Esophagus muscularis mucosa (tissue), 4 donors: ENCODE results near the gene CYREN.

ENCODE experiments used
- CTCF ChIP-seq, 3 experiments: fragments of 200-600 bp in 2 of 3; fragments of 450-650 bp in 1 of 3; sonication (generic) in 2 of 3; IDR thresholded peaks; one replicate each; pipeline ENCODE4 v1.5.1; 2017 to 2019; ENCODE audit warnings: antibody characterized with exemption in 3 of 3, mild to moderate bottlenecking in 2 of 3, moderate library complexity in 1 of 3
- EP300 ChIP-seq: sonication (generic); formaldehyde crosslinking; IDR thresholded peaks from one replicate; pipeline ENCODE4 v1.6.1; 2017; ENCODE audit warnings: antibody characterized with exemption
- POLR2A ChIP-seq: fragments of 450-650 bp; IDR thresholded peaks from one replicate; pipeline ENCODE4 v1.6.1; 2017; ENCODE audit warnings: antibody characterized with exemption, moderate library complexity, mild to moderate bottlenecking, low read depth
- POLR2AphosphoS5 ChIP-seq, 2 donors: sonication (generic); formaldehyde crosslinking; IDR thresholded peaks; one replicate each; pipeline ENCODE4 v1.6.1; 2017; ENCODE audit warnings: antibody characterized with exemption in 2 of 2

- TF ChIP-seq CTCF (IDR thresholded peaks at IDR 0.05) = no peak
- no peak for TF ChIP-seq POLR2AphosphoS5 (IDR thresholded peaks at IDR 0.05)
- no peak for TF ChIP-seq EP300
- no peak for TF ChIP-seq POLR2A
These were observed 14.2 kb downstream of the CYREN start for GRCh38 chr7:135156290-135156689.
